ENCODE measurements around the gene TTLL9. TPM values are rescaled to one million over a fixed set of nuclear protein-coding genes. Genes with fewer than 3 reads are reported as not detected.

Gene TTLL9
- total and polyA plus RNA-seq, 4 donors = 0.19 to 0.81 (median 0.61) TPM; not detected in 1

GRCh38 chr20:31835554-31835953 is 34.9 kb upstream of the TTLL9 start:
- H3K36me3 ChIP-seq (ENCODE audit: control insufficient read depth in 1 of 2, insufficient read depth in 2 of 2, low read length in 1 of 2) = no peaks in the 10 kb centered on the region
- intact Hi-C loops (cut with DNase I) = no loop called here
- H3K4me1 ChIP-seq (ENCODE audit: control insufficient read depth in 1 of 2, insufficient read depth in 2 of 2, low read length in 2 of 2) = no peaks in the 10 kb centered on the region
- H3K9me3 ChIP-seq (ENCODE audit: control insufficient read depth, low read length) = no peaks in the 10 kb centered on the region
- no peak for ATAC-seq (ENCODE audit: low FRiP score)
- H3K27me3 ChIP-seq (ENCODE audit: control insufficient read depth in 1 of 2, insufficient read depth in 2 of 2, low read length in 1 of 2) = no peaks in the 10 kb centered on the region
- no peak for DNase-seq
- 55 to 61% methylated on average over 9 of the region's 9 CpGs for WGBS, 2 donors
- H3K4me3 ChIP-seq (ENCODE audit: low read length in 2 of 2) = no peak overlapping the region
- H3K27ac ChIP-seq (ENCODE audit: low read depth in 1 of 2, low read length in 2 of 2) = peak overlapping the region in 1 of 2 donors; percentile 18

DNA sequence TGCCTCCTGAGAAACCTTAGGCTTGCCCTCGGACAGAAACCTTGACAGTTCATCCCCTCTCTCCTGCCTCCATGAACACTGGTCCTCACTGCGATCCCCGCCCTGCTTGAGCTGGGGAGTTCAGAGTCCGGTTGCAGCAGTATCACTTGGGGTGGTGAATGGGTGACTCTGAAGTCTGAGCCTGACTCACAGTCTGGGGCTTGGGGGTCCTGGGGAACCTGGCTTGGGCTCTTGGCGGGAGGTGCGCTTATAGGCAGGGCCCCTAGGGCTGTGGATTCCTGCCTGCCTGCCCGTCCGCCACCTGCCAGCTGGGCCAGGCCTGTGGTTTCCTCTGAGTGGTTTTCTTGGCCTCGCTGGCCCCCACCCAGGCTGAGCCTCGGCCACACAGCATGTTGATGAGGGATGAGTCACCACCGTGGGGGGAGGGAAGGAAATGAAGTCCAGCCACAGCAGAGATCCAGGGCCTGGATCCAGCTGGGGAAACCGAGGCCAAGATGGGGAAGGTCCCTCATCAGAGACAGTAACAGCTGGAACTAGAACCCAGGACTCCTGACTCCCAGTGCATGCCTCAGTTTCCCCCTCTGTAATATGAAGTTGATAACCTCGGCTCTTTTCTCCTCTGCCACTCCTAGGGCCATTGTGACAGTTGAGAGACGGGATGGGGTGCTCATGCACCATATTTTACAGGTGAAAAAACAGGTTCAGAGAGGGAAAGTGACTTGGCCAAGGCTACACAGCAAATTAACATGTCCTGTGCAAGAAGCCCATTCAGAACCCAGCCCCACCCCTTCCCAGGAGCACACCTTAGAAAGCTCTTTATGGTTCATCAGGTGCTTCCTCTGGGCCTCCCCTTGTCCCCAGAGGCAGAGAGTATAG is 34.2 kb upstream of the TTLL9 start:
- no peaks in the 10 kb centered on the region for H3K36me3 ChIP-seq (ENCODE audit: control insufficient read depth in 1 of 2, insufficient read depth in 2 of 2, low read length in 1 of 2)
- no peaks in the 10 kb centered on the region for H3K27me3 ChIP-seq (ENCODE audit: control insufficient read depth in 1 of 2, insufficient read depth in 2 of 2, low read length in 1 of 2)
- intact Hi-C loops (cut with DNase I) = no loop called here
- no peaks in the 10 kb centered on the region for H3K9me3 ChIP-seq (ENCODE audit: control insufficient read depth, low read length)
- WGBS, 2 donors = 15 to 18% methylated on average over 14 of the region's 14 CpGs
- peak overlapping the region in 1 of 2 donors; percentile 18 for H3K27ac ChIP-seq (ENCODE audit: low read depth in 1 of 2, low read length in 2 of 2)
- no peak overlapping the region for H3K4me3 ChIP-seq (ENCODE audit: low read length in 2 of 2)
- H3K4me1 ChIP-seq (ENCODE audit: control insufficient read depth in 1 of 2, insufficient read depth in 2 of 2, low read length in 2 of 2) = no peaks in the 10 kb centered on the region
- ATAC-seq (ENCODE audit: low FRiP score) (peak; percentile 76), DNase-seq (peak; percentile 94 to 95)

DNA sequence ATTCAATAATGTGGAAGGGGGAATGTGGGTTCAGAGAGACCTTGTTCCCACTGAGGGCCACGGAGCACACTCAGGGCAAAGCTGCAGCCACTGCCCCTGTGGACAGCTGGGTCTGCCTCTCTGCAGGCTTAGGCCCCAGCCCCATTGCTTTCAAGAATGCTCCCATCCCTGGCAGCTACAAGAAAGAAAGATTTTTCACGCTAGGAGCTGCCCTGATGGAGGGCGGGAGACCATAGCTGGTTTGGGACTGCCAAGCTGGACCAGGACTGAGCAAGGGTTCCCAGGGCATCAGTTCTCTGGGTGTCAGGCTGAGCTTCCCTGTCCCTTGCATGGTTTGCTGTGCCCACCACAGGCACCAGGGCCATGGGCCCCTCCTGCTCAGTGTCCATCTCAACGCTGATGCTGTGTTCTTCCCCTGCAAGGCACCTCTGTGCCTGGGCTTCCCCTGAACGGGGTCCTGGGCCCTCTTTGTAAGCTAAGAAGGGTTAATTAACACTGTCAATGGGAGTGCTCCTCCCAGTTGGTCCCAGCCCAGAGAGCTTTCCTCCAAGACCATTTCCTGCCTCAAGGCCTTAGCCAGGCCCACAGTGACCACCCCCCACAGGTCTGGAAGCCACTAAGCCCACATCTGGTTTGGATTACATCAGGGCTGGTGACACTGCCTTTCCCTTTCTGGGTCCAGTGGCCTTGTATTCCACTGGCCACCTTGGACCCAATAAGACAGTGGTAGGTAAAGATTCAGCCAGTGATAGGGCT is 33.4 kb upstream of the TTLL9 start:
- H3K4me1 ChIP-seq (ENCODE audit: control insufficient read depth in 1 of 2, insufficient read depth in 2 of 2, low read length in 2 of 2) = no peaks in the 10 kb centered on the region
- no peaks in the 10 kb centered on the region for H3K9me3 ChIP-seq (ENCODE audit: control insufficient read depth, low read length)
- no peaks in the 10 kb centered on the region for H3K36me3 ChIP-seq (ENCODE audit: control insufficient read depth in 1 of 2, insufficient read depth in 2 of 2, low read length in 1 of 2)
- WGBS, 2 donors = 58 to 60% methylated on average over 5 of the region's 5 CpGs
- DNase-seq = no peak
- no peak overlapping the region for H3K27ac ChIP-seq (ENCODE audit: low read depth in 1 of 2, low read length in 2 of 2)
- no peak overlapping the region for H3K4me3 ChIP-seq (ENCODE audit: low read length in 2 of 2)
- ATAC-seq (ENCODE audit: low FRiP score) = no peak
- intact Hi-C loops (cut with DNase I) = no loop called here
- H3K27me3 ChIP-seq (ENCODE audit: control insufficient read depth in 1 of 2, insufficient read depth in 2 of 2, low read length in 1 of 2) = no peaks in the 10 kb centered on the region

GRCh38 chr20:31837896-31838397 is 32.5 kb upstream of the TTLL9 start:
- no peak overlapping the region for H3K27ac ChIP-seq (ENCODE audit: low read depth in 1 of 2, low read length in 2 of 2)
- H3K36me3 ChIP-seq (ENCODE audit: control insufficient read depth in 1 of 2, insufficient read depth in 2 of 2, low read length in 1 of 2) = no peaks in the 10 kb centered on the region
- H3K9me3 ChIP-seq (ENCODE audit: control insufficient read depth, low read length) = no peaks in the 10 kb centered on the region
- intact Hi-C loops (cut with DNase I) = no loop called here
- no peak overlapping the region for H3K4me3 ChIP-seq (ENCODE audit: low read length in 2 of 2)
- H3K27me3 ChIP-seq (ENCODE audit: control insufficient read depth in 1 of 2, insufficient read depth in 2 of 2, low read length in 1 of 2) = no peaks in the 10 kb centered on the region
- H3K4me1 ChIP-seq (ENCODE audit: control insufficient read depth in 1 of 2, insufficient read depth in 2 of 2, low read length in 2 of 2) = no peaks in the 10 kb centered on the region
- WGBS, 2 donors = 15 to 18% methylated on average over 3 of the region's 3 CpGs
- DNase-seq = no peak
- no peak for ATAC-seq (ENCODE audit: low FRiP score)

DNA sequence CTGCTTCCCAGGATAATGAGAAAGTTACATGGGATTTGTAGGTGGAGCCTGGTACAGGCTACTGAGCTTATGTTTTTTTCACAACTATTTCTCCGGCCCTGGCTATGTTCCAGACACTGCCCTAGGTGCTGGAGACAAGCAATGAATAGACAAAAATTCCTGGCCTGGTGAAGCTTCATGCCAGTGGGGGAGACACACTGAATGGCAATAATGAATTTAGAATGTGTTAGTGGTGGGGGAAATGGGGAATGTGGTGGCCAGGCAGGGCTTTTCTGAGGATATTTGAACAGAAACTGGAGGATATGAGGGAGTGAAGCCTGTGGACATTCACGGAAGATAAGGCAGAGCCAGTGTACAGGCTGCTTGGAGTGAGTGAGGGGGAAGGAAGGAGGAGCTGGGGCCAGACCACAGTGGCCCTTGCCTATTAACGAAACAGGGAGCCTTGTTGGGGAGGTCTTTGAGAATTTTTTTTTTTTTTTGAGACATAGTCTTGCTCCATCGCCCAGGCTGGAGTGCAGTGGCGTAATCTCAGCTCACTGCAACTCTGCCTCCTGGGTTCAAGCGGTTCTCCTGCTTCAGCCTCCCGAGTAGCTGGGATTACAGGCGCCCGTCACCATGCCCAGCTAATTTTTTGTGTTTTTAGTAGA is 31.7 kb upstream of the TTLL9 start:
- Histone ChIP-seq H3K4me1 (ENCODE audit: control insufficient read depth in 1 of 2, insufficient read depth in 2 of 2, low read length in 2 of 2) (no peaks in the 10 kb centered on the region), H3K27me3 (ENCODE audit: control insufficient read depth in 1 of 2, insufficient read depth in 2 of 2, low read length in 1 of 2) (no peaks in the 10 kb centered on the region), H3K27ac (ENCODE audit: low read depth in 1 of 2, low read length in 2 of 2) (peak overlapping the region in 1 of 2 donors; percentile 14), H3K36me3 (ENCODE audit: control insufficient read depth in 1 of 2, insufficient read depth in 2 of 2, low read length in 1 of 2) (no peaks in the 10 kb centered on the region), H3K4me3 (ENCODE audit: low read length in 2 of 2) (no peak overlapping the region), H3K9me3 (ENCODE audit: control insufficient read depth, low read length) (no peaks in the 10 kb centered on the region)
- ATAC-seq (ENCODE audit: low FRiP score) (no peak), DNase-seq (no peak)
- intact Hi-C loops (cut with DNase I) = no loop called here
- WGBS, 2 donors = 70 to 72% methylated on average over 9 of the region's 9 CpGs

- intact Hi-C loops (cut with DNase I) = loop anchor here in 1 of 2 donors (10.0 kb wide), 1 partner anchor 115 kb away; the partner anchor contains the start of gene BCL2L1
These were observed 30.5 kb upstream of the TTLL9 start for GRCh38 chr20:31839782-31840487.

GRCh38 chr20:31840906-31841816 is 29.3 kb upstream of the TTLL9 start:
- intact Hi-C loops (cut with DNase I) = loop anchor here in 1 of 2 donors (10.0 kb wide), 1 partner anchor 116 kb away; the partner anchor contains the start of gene BCL2L1
- WGBS, 2 donors = 12 to 19% methylated on average over 14 to 15 of the region's 15 CpGs
- DNase-seq (peak; percentile 70 to 81), ATAC-seq (ENCODE audit: low FRiP score) (no peak)
- Histone ChIP-seq H3K27ac (ENCODE audit: low read depth in 1 of 2, low read length in 2 of 2) (peak overlapping the region; percentile 71 to 82), H3K9me3 (ENCODE audit: control insufficient read depth, low read length) (no peaks in the 10 kb centered on the region), H3K36me3 (ENCODE audit: control insufficient read depth in 1 of 2, insufficient read depth in 2 of 2, low read length in 1 of 2) (no peaks in the 10 kb centered on the region), H3K27me3 (ENCODE audit: control insufficient read depth in 1 of 2, insufficient read depth in 2 of 2, low read length in 1 of 2) (no peaks in the 10 kb centered on the region), H3K4me1 (ENCODE audit: control insufficient read depth in 1 of 2, insufficient read depth in 2 of 2, low read length in 2 of 2) (no peaks in the 10 kb centered on the region), H3K4me3 (ENCODE audit: low read length in 2 of 2) (no peak overlapping the region)

More at GRCh38 chr20:31839782-31840487, 30.5 kb upstream of the TTLL9 start:
- no peak for DNase-seq
- Histone ChIP-seq H3K27ac (ENCODE audit: low read depth in 1 of 2, low read length in 2 of 2) (peak overlapping the region in 1 of 2 donors; percentile 23), H3K36me3 (ENCODE audit: control insufficient read depth in 1 of 2, insufficient read depth in 2 of 2, low read length in 1 of 2) (no peaks in the 10 kb centered on the region), H3K4me1 (ENCODE audit: control insufficient read depth in 1 of 2, insufficient read depth in 2 of 2, low read length in 2 of 2) (no peaks in the 10 kb centered on the region), H3K9me3 (ENCODE audit: control insufficient read depth, low read length) (no peaks in the 10 kb centered on the region), H3K4me3 (ENCODE audit: low read length in 2 of 2) (no peak overlapping the region), H3K27me3 (ENCODE audit: control insufficient read depth in 1 of 2, insufficient read depth in 2 of 2, low read length in 1 of 2) (no peaks in the 10 kb centered on the region)
- ATAC-seq (ENCODE audit: low FRiP score) = no peak
- 43 to 49% methylated on average over 5 of the region's 5 CpGs for WGBS, 2 donors

Data from aorta (tissue), 5 donors.